Measurements from ENCODE around the gene IL3RA.
A peak's percentile ranks its signal among the peaks of the same experiment; 100 is the strongest.

IL3RA gene

GRCh38 chrX:1416965-1417760, 80.6 kb downstream of the IL3RA start:
- peaks cover 52 to 84% of the 10 kb centered on the region in 2 donors for H3K36me3 ChIP-seq (replicated peaks in 1 of 2; ENCODE audit: control insufficient read depth in 2 of 2, insufficient read depth in 2 of 2, low read length in 2 of 2)

GRCh38 chrX:1417921-1418771, 81.6 kb downstream of the IL3RA start:
- H2AFZ ChIP-seq (ENCODE audit: low read length), result no peak overlapping the region
- no peaks in the 10 kb centered on the region for H3K27me3 ChIP-seq (ENCODE audit: control insufficient read depth in 3 of 3, insufficient read depth in 3 of 3, low read depth in 1 of 3, low read length in 3 of 3)
- H3K4ac ChIP-seq (ENCODE audit: low read length), result no peak overlapping the region
- peaks cover 59 to 84% of the 10 kb centered on the region in 2 donors for H3K36me3 ChIP-seq (replicated peaks in 1 of 2; ENCODE audit: control insufficient read depth in 2 of 2, insufficient read depth in 2 of 2, low read length in 2 of 2)
- H3K9me3 ChIP-seq (replicated peaks in 1 of 2; ENCODE audit: control insufficient read depth in 2 of 2, insufficient read depth in 1 of 2, low read depth in 1 of 2, low read length in 2 of 2), result peaks cover 21 to 39% of the 10 kb centered on the region in 2 donors
- H4K8ac ChIP-seq (ENCODE audit: low read depth, low read length), result peak overlapping the region; percentile 93
- no peak overlapping the region for H3K27ac ChIP-seq (replicated peaks; ENCODE audit: low read length)
- no peak for DNase-seq (ENCODE audit: low spot score)
- WGBS, 2 donors (ENCODE audit: extremely low coverage in 2 of 2, insufficient read length in 2 of 2, insufficient replicate concordance in 1 of 2), result no CpG with 5 or more reads among the region's 20 CpGs
- H2BK12ac ChIP-seq (ENCODE audit: low read length), result no peak overlapping the region
- H3K4me1 ChIP-seq (ENCODE audit: control insufficient read depth in 2 of 2, insufficient read depth in 1 of 2, low read depth in 1 of 2, low read length in 2 of 2), result no peaks in the 10 kb centered on the region
- no peak overlapping the region for H4K91ac ChIP-seq (ENCODE audit: low read depth, low read length, poor library complexity)
- no peak overlapping the region for H2BK15ac ChIP-seq (ENCODE audit: low read length)
- H2AK5ac ChIP-seq (ENCODE audit: low read depth, low read length), result no peak overlapping the region
- H3K18ac ChIP-seq (ENCODE audit: low read length), result peak overlapping the region; percentile 14
- no peak overlapping the region for H3K9ac ChIP-seq (ENCODE audit: low read depth, low read length, poor library complexity)
- no peak overlapping the region for H2BK5ac ChIP-seq (ENCODE audit: low read length)
- H3K79me1 ChIP-seq (ENCODE audit: low read depth, low read length), result peaks cover 3% of the 10 kb centered on the region
- H3K4me2 ChIP-seq (ENCODE audit: insufficient read depth, low read length, poor library complexity, severe bottlenecking), result no peak overlapping the region
- H3K4me3 ChIP-seq (ENCODE audit: low read length in 2 of 2), result peak overlapping the region in 1 of 2 donors; percentile 18
- H3K14ac ChIP-seq (ENCODE audit: low read length), result no peak overlapping the region
- H2BK120ac ChIP-seq (ENCODE audit: low read depth, low read length), result no peak overlapping the region
- peak overlapping the region; percentile 61 for H3K23ac ChIP-seq (ENCODE audit: low read depth, low read length, poor library complexity)

More at GRCh38 chrX:1416965-1417760, 80.6 kb downstream of the IL3RA start:
- no peak overlapping the region for H2AK5ac ChIP-seq (ENCODE audit: low read depth, low read length)
- H2BK120ac ChIP-seq (ENCODE audit: low read depth, low read length), result no peak overlapping the region
- H3K18ac ChIP-seq (ENCODE audit: low read length), result no peak overlapping the region
- H3K9me3 ChIP-seq (replicated peaks in 1 of 2; ENCODE audit: control insufficient read depth in 2 of 2, insufficient read depth in 1 of 2, low read depth in 1 of 2, low read length in 2 of 2), result peaks cover 14 to 31% of the 10 kb centered on the region in 2 donors
- no peak overlapping the region for H2BK12ac ChIP-seq (ENCODE audit: low read length)
- H3K23ac ChIP-seq (ENCODE audit: low read depth, low read length, poor library complexity), result peak overlapping the region; percentile 61
- no peak overlapping the region for H2BK5ac ChIP-seq (ENCODE audit: low read length)
- no peak overlapping the region for H2BK15ac ChIP-seq (ENCODE audit: low read length)
- no peak overlapping the region for H3K14ac ChIP-seq (ENCODE audit: low read length)
- peak overlapping the region; percentile 45 for H3K27ac ChIP-seq (replicated peaks; ENCODE audit: low read length)
- peaks cover 3% of the 10 kb centered on the region for H3K79me1 ChIP-seq (ENCODE audit: low read depth, low read length)
- peak overlapping the region in 1 of 2 donors; percentile 42 for H3K4me3 ChIP-seq (ENCODE audit: low read length in 2 of 2)
- peak overlapping the region; percentile 93 for H4K8ac ChIP-seq (ENCODE audit: low read depth, low read length)
- H2AFZ ChIP-seq (ENCODE audit: low read length), result no peak overlapping the region
- no peak overlapping the region for H4K91ac ChIP-seq (ENCODE audit: low read depth, low read length, poor library complexity)
- H3K9ac ChIP-seq (ENCODE audit: low read depth, low read length, poor library complexity), result peak overlapping the region; percentile 78
- no peak overlapping the region for H3K4me2 ChIP-seq (ENCODE audit: insufficient read depth, low read length, poor library complexity, severe bottlenecking)
- H3K4me1 ChIP-seq (ENCODE audit: control insufficient read depth in 2 of 2, insufficient read depth in 1 of 2, low read depth in 1 of 2, low read length in 2 of 2), result no peaks in the 10 kb centered on the region
- H3K27me3 ChIP-seq (ENCODE audit: control insufficient read depth in 3 of 3, insufficient read depth in 3 of 3, low read depth in 1 of 3, low read length in 3 of 3), result no peaks in the 10 kb centered on the region
- DNase-seq (ENCODE audit: low spot score), result no peak
- no peak overlapping the region for H3K4ac ChIP-seq (ENCODE audit: low read length)
- WGBS, 2 donors (ENCODE audit: extremely low coverage in 2 of 2, insufficient read length in 2 of 2, insufficient replicate concordance in 1 of 2), result no CpG with 5 or more reads among the region's 14 CpGs

GRCh38 chrX:1418901-1419544, 82.4 kb downstream of the IL3RA start:
- no peak for DNase-seq (ENCODE audit: low spot score)
- H3K79me1 ChIP-seq (ENCODE audit: low read depth, low read length), result peaks cover 3% of the 10 kb centered on the region
- peak overlapping the region; percentile 68 for H3K23ac ChIP-seq (ENCODE audit: low read depth, low read length, poor library complexity)
- no peak overlapping the region for H3K27ac ChIP-seq (replicated peaks; ENCODE audit: low read length)
- no peak overlapping the region for H2AFZ ChIP-seq (ENCODE audit: low read length)
- H4K8ac ChIP-seq (ENCODE audit: low read depth, low read length), result no peak overlapping the region
- H3K9me3 ChIP-seq (replicated peaks in 1 of 2; ENCODE audit: control insufficient read depth in 2 of 2, insufficient read depth in 1 of 2, low read depth in 1 of 2, low read length in 2 of 2), result peaks cover 29 to 45% of the 10 kb centered on the region in 2 donors
- no peak overlapping the region for H3K4me2 ChIP-seq (ENCODE audit: insufficient read depth, low read length, poor library complexity, severe bottlenecking)
- H3K18ac ChIP-seq (ENCODE audit: low read length), result peak overlapping the region; percentile 0
- H3K36me3 ChIP-seq (replicated peaks in 1 of 2; ENCODE audit: control insufficient read depth in 2 of 2, insufficient read depth in 2 of 2, low read length in 2 of 2), result peaks cover 63 to 83% of the 10 kb centered on the region in 2 donors
- no peak overlapping the region for H2BK15ac ChIP-seq (ENCODE audit: low read length)
- no peak overlapping the region for H3K4me3 ChIP-seq (ENCODE audit: low read length in 2 of 2)
- H2AK5ac ChIP-seq (ENCODE audit: low read depth, low read length), result no peak overlapping the region
- no peak overlapping the region for H2BK12ac ChIP-seq (ENCODE audit: low read length)
- no CpG with 5 or more reads among the region's 29 CpGs for WGBS, 2 donors (ENCODE audit: extremely low coverage in 2 of 2, insufficient read length in 2 of 2, insufficient replicate concordance in 1 of 2)
- no peak overlapping the region for H3K9ac ChIP-seq (ENCODE audit: low read depth, low read length, poor library complexity)
- no peaks in the 10 kb centered on the region for H3K27me3 ChIP-seq (ENCODE audit: control insufficient read depth in 3 of 3, insufficient read depth in 3 of 3, low read depth in 1 of 3, low read length in 3 of 3)
- H3K4ac ChIP-seq (ENCODE audit: low read length), result no peak overlapping the region
- H3K14ac ChIP-seq (ENCODE audit: low read length), result no peak overlapping the region
- no peak overlapping the region for H2BK120ac ChIP-seq (ENCODE audit: low read depth, low read length)
- H4K91ac ChIP-seq (ENCODE audit: low read depth, low read length, poor library complexity), result no peak overlapping the region
- H3K4me1 ChIP-seq (ENCODE audit: control insufficient read depth in 2 of 2, insufficient read depth in 1 of 2, low read depth in 1 of 2, low read length in 2 of 2), result no peaks in the 10 kb centered on the region
- H2BK5ac ChIP-seq (ENCODE audit: low read length), result no peak overlapping the region

All from neuronal stem cell (in vitro differentiated cells).